ENCODE results near the gene UBE2C. TPM values are rescaled to one million over a fixed set of nuclear protein-coding genes. Genes with fewer than 3 reads are reported as not detected.
"Not testable (repeated sequence)": the region's sequence is repeated elsewhere in the genome, so short reads cannot be mapped to it uniquely, and the experiment has no call there.

Gene UBE2C
- total RNA-seq, 2 donors from 2014 or later: 139 to 216 TPM

- Mint-ChIP-seq H3K36me3 (ENCODE audit: low read depth) (no peaks in the 10 kb centered on the region), H3K4me3 (no peak overlapping the region), H3K27ac (no peak overlapping the region), H3K9me3 (no peaks in the 10 kb centered on the region), H3K4me1 (peaks cover 4% of the 10 kb centered on the region), H3K27me3 (ENCODE audit: insufficient read depth) (peaks cover 21% of the 10 kb centered on the region)
- DNase-seq: no peak
- H3K27me3 ChIP-seq (ENCODE audit: control insufficient read depth, insufficient read depth, low read length, poor library complexity, severe bottlenecking): peaks cover 14% of the 10 kb centered on the region
- H3K9ac ChIP-seq (ENCODE audit: extremely low read depth, low read length, poor library complexity, severe bottlenecking): no peak overlapping the region
- H3K36me3 ChIP-seq (ENCODE audit: control insufficient read depth, insufficient read depth, low read length): no peaks in the 10 kb centered on the region
- no peaks in the 10 kb centered on the region for H3K9me3 ChIP-seq (ENCODE audit: control insufficient read depth, low read length)
- no peaks in the 10 kb centered on the region for H3K4me1 ChIP-seq (ENCODE audit: control insufficient read depth, insufficient read depth, low read length)
- no peak for TF ChIP-seq CTCF (conservative IDR thresholded peaks at IDR 0.05)
- no peak overlapping the region for H3K27ac ChIP-seq (ENCODE audit: low read depth, low read length)
- 89 to 91% methylated on average over 6 of the region's 6 CpGs for WGBS, 2 experiments (ENCODE audit: insufficient coverage in 1 of 2, insufficient read length in 1 of 2)
- no peak overlapping the region for H3K4me3 ChIP-seq (ENCODE audit: low read length)
These were observed 15.3 kb downstream of the UBE2C start for GRCh38 chr20:45827712-45828111.

- no peak for DNase-seq
- Histone ChIP-seq H3K36me3 (ENCODE audit: control insufficient read depth, insufficient read depth, low read length) (no peaks in the 10 kb centered on the region), H3K9me3 (ENCODE audit: control insufficient read depth, low read length) (no peaks in the 10 kb centered on the region), H3K27ac (ENCODE audit: low read depth, low read length) (no peak overlapping the region), H3K27me3 (ENCODE audit: control insufficient read depth, insufficient read depth, low read length, poor library complexity, severe bottlenecking) (peaks cover 5% of the 10 kb centered on the region), H3K9ac (ENCODE audit: extremely low read depth, low read length, poor library complexity, severe bottlenecking) (no peak overlapping the region), H3K4me1 (ENCODE audit: control insufficient read depth, insufficient read depth, low read length) (no peaks in the 10 kb centered on the region), H3K4me3 (ENCODE audit: low read length) (no peak overlapping the region)
- 93% methylated on average over 2 of the region's 2 CpGs; no CpG with 5 or more reads in 1 of the 2 experiments for WGBS, 2 experiments (ENCODE audit: insufficient coverage in 1 of 2, insufficient read length in 1 of 2)
- Mint-ChIP-seq H3K27me3 (ENCODE audit: insufficient read depth) (peaks cover 12% of the 10 kb centered on the region), H3K4me3 (no peak overlapping the region), H3K4me1 (peaks cover 10% of the 10 kb centered on the region), H3K27ac (no peak overlapping the region), H3K36me3 (ENCODE audit: low read depth) (no peaks in the 10 kb centered on the region), H3K9me3 (no peaks in the 10 kb centered on the region)
- no peak for TF ChIP-seq CTCF (conservative IDR thresholded peaks at IDR 0.05)
These were observed 16.1 kb downstream of the UBE2C start for GRCh38 chr20:45828589-45828988.

GRCh38 chr20:45829673-45830106 lies 17.2 kb downstream of the UBE2C start:
- not testable (repeated sequence) for H3K4me1 Mint-ChIP-seq; H3K9me3 ChIP-seq (ENCODE audit: control insufficient read depth, low read length); H3K27me3 ChIP-seq (ENCODE audit: control insufficient read depth, insufficient read depth, low read length, poor library complexity, severe bottlenecking); H3K27ac ChIP-seq (ENCODE audit: low read depth, low read length); H3K27me3 Mint-ChIP-seq (ENCODE audit: insufficient read depth); H3K4me1 ChIP-seq (ENCODE audit: control insufficient read depth, insufficient read depth, low read length); H3K9me3 Mint-ChIP-seq; DNase-seq; H3K36me3 ChIP-seq (ENCODE audit: control insufficient read depth, insufficient read depth, low read length); H3K4me3 Mint-ChIP-seq; H3K4me3 ChIP-seq (ENCODE audit: low read length); H3K9ac ChIP-seq (ENCODE audit: extremely low read depth, low read length, poor library complexity, severe bottlenecking); H3K36me3 Mint-ChIP-seq (ENCODE audit: low read depth); H3K27ac Mint-ChIP-seq
- 83 to 85% methylated on average over 3 to 4 of the region's 4 CpGs for WGBS, 2 experiments (ENCODE audit: insufficient coverage in 1 of 2, insufficient read length in 1 of 2)

- H3K4me1 Mint-ChIP-seq: peaks cover 14% of the 10 kb centered on the region
- Histone ChIP-seq H3K4me3 (ENCODE audit: low read length) (no peak overlapping the region), H3K27me3 (ENCODE audit: control insufficient read depth, insufficient read depth, low read length, poor library complexity, severe bottlenecking) (no peaks in the 10 kb centered on the region), H3K27ac (ENCODE audit: low read depth, low read length) (no peak overlapping the region), H3K9me3 (ENCODE audit: control insufficient read depth, low read length) (no peaks in the 10 kb centered on the region), H3K9ac (ENCODE audit: extremely low read depth, low read length, poor library complexity, severe bottlenecking) (no peak overlapping the region), H3K4me1 (ENCODE audit: control insufficient read depth, insufficient read depth, low read length) (peaks cover 6% of the 10 kb centered on the region), H3K36me3 (ENCODE audit: control insufficient read depth, insufficient read depth, low read length) (no peaks in the 10 kb centered on the region)
- H3K27me3 Mint-ChIP-seq (ENCODE audit: insufficient read depth): no peaks in the 10 kb centered on the region
- no peak for TF ChIP-seq CTCF (conservative IDR thresholded peaks at IDR 0.05)
- 88% methylated on average over 4 of the region's 4 CpGs; no CpG with 5 or more reads in 1 of the 2 experiments for WGBS, 2 experiments (ENCODE audit: insufficient coverage in 1 of 2, insufficient read length in 1 of 2)
- H3K4me3 Mint-ChIP-seq: peak overlapping the region; percentile 65
- H3K27ac Mint-ChIP-seq: no peak overlapping the region
- H3K9me3 Mint-ChIP-seq: no peaks in the 10 kb centered on the region
- no peak for DNase-seq
- peaks cover 3% of the 10 kb centered on the region for H3K36me3 Mint-ChIP-seq (ENCODE audit: low read depth)
These were observed 20.2 kb downstream of the UBE2C start for GRCh38 chr20:45832619-45833018.

Data from endodermal cell (in vitro differentiated cells).